Karpas-422 (cell line): ENCODE measurements around the gene IQGAP3. TPM values are rescaled to one million over a fixed set of nuclear protein-coding genes. Genes with fewer than 3 reads are reported as not detected.

Source experiments
- DNase-seq: peaks from one replicate; pipeline ENCODE4 v3.0.0-alpha.2; 2015
- H2AFZ ChIP-seq: fragments of 200-600 bp; sonication (generic); 2 replicates; pipeline ENCODE4 v1.6.1; 2014; ENCODE audit warnings: antibody characterized with exemption, low read length, mixed read lengths
- H3K27ac ChIP-seq: fragments of 200-600 bp; sonication (generic); 2 replicates; pipeline ENCODE4 v1.5.1; 2014; ENCODE audit warnings: mild to moderate bottlenecking, low read length, moderate library complexity
- H3K27me3 ChIP-seq: fragments of 200-600 bp; sonication (generic); 2 replicates; pipeline ENCODE4 v1.6.1; 2014; ENCODE audit warnings: low read length, mixed read lengths
- H3K36me3 ChIP-seq: fragments of 200-600 bp; sonication (generic); 2 replicates; pipeline ENCODE4 v1.6.1; 2014; ENCODE audit warnings: low read length, mixed read lengths; ENCODE audit not compliant: insufficient read depth
- H3K4me1 ChIP-seq: fragments of 200-600 bp; sonication (generic); 2 replicates; pipeline ENCODE4 v1.6.1; 2014; ENCODE audit warnings: mild to moderate bottlenecking, low read length, mixed read lengths
- H3K4me2 ChIP-seq: fragments of 200-600 bp; sonication (generic); 2 replicates; pipeline ENCODE4 v1.6.1; 2014; ENCODE audit warnings: low read length, low read depth, mild to moderate bottlenecking; ENCODE audit not compliant: poor library complexity, severe bottlenecking
- H3K4me3 ChIP-seq: fragments of 200-600 bp; sonication (generic); 2 replicates; pipeline ENCODE4 v1.5.1; 2014; ENCODE audit warnings: mild to moderate bottlenecking, antibody characterized with exemption, low read length, mixed read lengths
- H3K79me2 ChIP-seq: fragments of 200-600 bp; sonication (generic); 2 replicates; pipeline ENCODE4 v1.6.1; 2014; ENCODE audit warnings: mild to moderate bottlenecking, low read length, mixed read lengths
- H3K9ac ChIP-seq: fragments of 200-600 bp; sonication (generic); 2 replicates; pipeline ENCODE4 v1.6.0; 2014; ENCODE audit warnings: low read length
- H3K9me2 ChIP-seq: fragments of 200-600 bp; sonication (generic), shearing (Covaris generic); replicated peaks from 2 replicates; pipeline ENCODE4 v1.6.0; 2014; ENCODE audit warnings: mild to moderate bottlenecking, low read length, moderate library complexity; ENCODE audit not compliant: insufficient read depth
- H3K9me3 ChIP-seq: fragments of 300-700, 200-600 bp; sonication (generic); 2 replicates; pipeline ENCODE4 v1.6.1; 2014; ENCODE audit warnings: low read length, mixed read lengths
- H4K20me1 ChIP-seq: fragments of 200-600 bp; sonication (generic); 2 replicates; pipeline ENCODE4 v1.6.1; 2014; ENCODE audit warnings: mild to moderate bottlenecking, antibody characterized with exemption, low read length, low read depth; ENCODE audit not compliant: insufficient read depth
- total RNA-seq: library from RNA; depleted of rRNA; stranded (reverse); fragments of >200 nt; shearing (Covaris generic); gene quantifications from 2 replicates; pipeline ENCODE4 v1.2.3, GENCODE V29; 2014; ENCODE audit warnings: low replicate concordance

IQGAP3 gene
- total RNA-seq, 1 experiment from 2014 or later = 0.75 TPM

DNA sequence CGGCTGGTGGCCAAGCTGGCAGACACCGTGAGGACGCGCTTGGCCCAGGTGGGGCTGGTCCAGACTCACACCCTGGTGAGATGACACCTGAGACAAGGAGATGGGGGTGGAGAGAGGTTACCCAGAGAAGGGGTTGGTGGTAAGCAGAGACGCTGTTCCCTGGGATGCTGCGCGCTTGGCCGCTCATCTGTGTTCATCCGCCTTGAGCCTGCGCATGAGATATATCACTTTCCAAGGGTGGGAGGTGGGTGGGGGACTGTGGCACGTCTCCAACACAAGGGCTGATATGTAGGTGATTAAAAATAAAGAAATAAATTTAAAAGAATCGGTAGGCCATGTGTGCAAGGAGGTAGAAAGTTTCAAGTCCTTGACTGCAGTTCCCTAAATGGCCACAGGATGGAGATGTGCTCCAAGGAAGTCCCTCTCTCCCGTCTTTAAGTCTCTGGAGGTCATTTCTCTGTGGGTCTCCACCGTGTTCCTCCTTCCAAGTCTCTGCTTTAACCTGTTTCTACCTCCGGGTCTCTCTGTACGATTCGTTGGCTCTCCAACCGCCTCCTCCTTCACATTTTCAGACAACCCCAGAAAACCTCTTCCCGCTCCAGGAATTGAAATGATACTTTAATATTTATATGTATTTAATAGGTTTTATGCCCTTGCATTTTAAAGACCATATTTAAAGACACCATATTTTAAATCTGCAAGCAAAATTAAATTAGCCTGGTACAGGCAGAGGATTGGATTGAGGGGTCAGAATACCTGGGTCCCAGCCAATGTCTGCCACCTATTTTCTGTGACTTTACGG is 11.7 kb upstream of the IQGAP3 start:
- no peak overlapping the region for H3K27ac ChIP-seq
- H3K4me2 ChIP-seq = peak overlapping the region; percentile 48
- H3K79me2 ChIP-seq = no peaks in the 10 kb centered on the region
- no peaks in the 10 kb centered on the region for H3K9me2 ChIP-seq
- no peak overlapping the region for H3K4me3 ChIP-seq
- no peaks in the 10 kb centered on the region for H3K9me3 ChIP-seq
- H3K27me3 ChIP-seq = no peaks in the 10 kb centered on the region
- DNase-seq = peak; percentile 96
- 0 out of 2 replicates have a peak overlapping the region, but pooled peaks have one; percentile 17 for H2AFZ ChIP-seq
- H3K4me1 ChIP-seq = peaks cover 33% of the 10 kb centered on the region
- H3K9ac ChIP-seq = no peak overlapping the region
- H4K20me1 ChIP-seq = no peaks in the 10 kb centered on the region
- H3K36me3 ChIP-seq = no peaks in the 10 kb centered on the region

DNA sequence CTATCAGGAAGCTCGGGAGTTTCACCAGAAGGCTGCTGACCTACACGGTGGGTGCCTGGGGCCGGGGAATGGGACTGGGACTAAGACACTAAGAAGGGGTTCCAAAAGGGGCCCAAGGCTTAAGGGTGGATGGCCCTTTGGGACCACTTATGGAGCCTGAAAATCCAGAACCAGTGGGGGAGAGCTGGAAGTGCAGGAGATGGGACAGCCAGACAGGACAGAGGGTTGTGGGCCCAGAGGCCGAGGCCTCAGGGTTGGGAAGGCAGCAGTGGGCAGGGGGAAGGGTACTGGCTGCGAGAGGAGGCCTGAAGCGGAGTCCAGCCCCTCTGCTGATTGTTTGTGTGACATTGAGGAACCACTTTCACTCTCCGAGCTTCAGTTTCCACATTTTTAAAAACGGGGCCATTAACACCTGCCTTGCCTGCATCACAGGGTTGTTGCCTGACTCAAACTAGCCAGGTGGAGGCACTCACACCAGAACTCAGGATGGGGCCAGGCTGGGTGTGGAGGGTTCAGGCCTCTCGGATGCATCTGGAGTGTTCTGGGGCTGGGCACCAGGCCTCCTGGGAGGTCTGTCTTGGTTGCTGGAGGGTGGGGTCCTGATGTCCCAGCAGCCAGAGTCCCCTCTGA is 10.1 kb upstream of the IQGAP3 start:
- Histone ChIP-seq H3K36me3 (no peaks in the 10 kb centered on the region), H3K27me3 (no peaks in the 10 kb centered on the region), H3K27ac (peak overlapping the region; percentile 40), H3K79me2 (no peaks in the 10 kb centered on the region), H4K20me1 (no peaks in the 10 kb centered on the region), H3K9ac (peak overlapping the region; percentile 59), H3K4me1 (peaks cover 33% of the 10 kb centered on the region), H3K4me2 (peak overlapping the region; percentile 48), H2AFZ (peak overlapping the region; percentile 62; the same call in 1 of the 2 replicates), H3K4me3 (peak overlapping the region; percentile 48), H3K9me3 (no peaks in the 10 kb centered on the region), H3K9me2 (no peaks in the 10 kb centered on the region)
- peak; percentile 72 for DNase-seq

DNA sequence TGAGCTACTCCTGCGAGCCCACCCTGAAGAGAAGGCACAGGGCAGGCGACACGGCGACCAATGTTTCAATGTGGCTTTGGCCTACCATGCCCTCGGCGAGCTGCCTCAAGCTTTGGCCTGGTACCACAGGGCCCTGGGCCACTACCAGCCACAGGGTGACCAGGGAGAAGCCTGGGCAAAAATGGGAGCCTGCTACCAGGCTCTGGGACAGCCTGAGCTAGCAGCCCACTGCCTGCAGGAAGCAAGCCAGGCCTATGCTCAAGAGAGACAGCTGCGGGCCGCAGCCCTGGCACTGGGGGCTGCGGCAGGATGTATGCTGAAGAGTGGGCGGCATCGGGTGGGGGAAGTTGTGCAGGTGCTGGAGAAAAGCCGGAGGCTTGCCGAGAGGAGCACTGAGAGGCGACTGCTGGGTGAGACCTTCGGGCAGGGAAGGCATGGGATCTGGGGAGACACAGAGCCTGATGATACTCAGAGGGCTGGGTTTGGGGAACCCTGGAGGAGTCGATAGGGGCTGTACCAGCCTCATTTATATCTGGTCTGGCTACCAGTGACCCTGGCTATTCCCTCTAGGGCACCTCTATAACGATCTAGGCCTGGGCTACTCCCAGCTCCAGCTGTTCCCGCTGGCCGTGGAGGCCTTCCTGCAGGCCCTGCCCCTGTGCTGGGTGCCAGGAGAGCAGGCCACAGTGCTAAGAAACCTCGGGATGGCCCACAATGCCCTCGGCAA is 9.5 kb upstream of the IQGAP3 start:
- H3K9me3 ChIP-seq = no peaks in the 10 kb centered on the region
- no peaks in the 10 kb centered on the region for H3K9me2 ChIP-seq
- H3K4me2 ChIP-seq = peak overlapping the region; percentile 48
- no peaks in the 10 kb centered on the region for H3K36me3 ChIP-seq
- peak overlapping the region; percentile 62; the same call in 1 of the 2 replicates for H2AFZ ChIP-seq
- H3K27me3 ChIP-seq = no peaks in the 10 kb centered on the region
- peak overlapping the region; percentile 59 for H3K9ac ChIP-seq
- H4K20me1 ChIP-seq = no peaks in the 10 kb centered on the region
- H3K27ac ChIP-seq = peak overlapping the region; percentile 23; the same call in 1 of the 2 replicates
- no peaks in the 10 kb centered on the region for H3K79me2 ChIP-seq
- DNase-seq = peak; percentile 57
- H3K4me3 ChIP-seq = peak overlapping the region; percentile 48
- peaks cover 33% of the 10 kb centered on the region for H3K4me1 ChIP-seq

DNA sequence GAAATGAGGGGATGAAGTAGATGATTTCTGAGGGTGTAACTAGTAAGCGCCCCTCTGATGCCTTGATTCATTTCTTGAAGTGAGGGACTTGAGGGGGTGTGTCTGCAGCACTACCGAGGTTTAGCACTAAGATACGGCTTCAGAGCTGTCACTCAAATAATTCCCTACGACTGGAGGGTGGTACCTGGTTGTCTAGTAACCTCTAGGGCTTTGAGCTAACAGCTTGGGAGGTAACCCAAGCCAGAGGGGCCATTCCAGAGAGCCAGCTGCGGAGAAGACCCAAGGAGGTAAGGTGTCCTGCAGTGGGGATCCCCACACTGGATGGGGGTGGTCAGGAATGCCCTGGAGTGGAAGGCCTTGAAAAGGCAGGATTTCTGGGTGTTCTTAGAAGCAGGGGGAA is 7.1 kb upstream of the IQGAP3 start, which contains the start of gene TTC24:
Gene TTC24 (plus strand): TSS at position 252 of the 400 bp plus-strand sequence. CDS start 1,642 bp downstream, outside the sequence.
- Histone ChIP-seq H3K27ac (no peak within 1 kb of the TSS), H3K27me3 (no peaks in the 10 kb centered on the region), H3K9me3 (no peaks in the 10 kb centered on the region), H3K9me2 (no peaks in the 10 kb centered on the region), H3K4me1 (peaks cover 30% of the 10 kb centered on the region), H4K20me1 (no peaks in the 10 kb centered on the region), H2AFZ (no peak within 1 kb of the TSS), H3K4me2 (no peak within 1 kb of the TSS), H3K36me3 (no peaks in the 10 kb centered on the region), H3K79me2 (no peaks in the 10 kb centered on the region), H3K9ac (no peak within 1 kb of the TSS), H3K4me3 (no peak within 1 kb of the TSS)
- DNase-seq = no peak

DNA sequence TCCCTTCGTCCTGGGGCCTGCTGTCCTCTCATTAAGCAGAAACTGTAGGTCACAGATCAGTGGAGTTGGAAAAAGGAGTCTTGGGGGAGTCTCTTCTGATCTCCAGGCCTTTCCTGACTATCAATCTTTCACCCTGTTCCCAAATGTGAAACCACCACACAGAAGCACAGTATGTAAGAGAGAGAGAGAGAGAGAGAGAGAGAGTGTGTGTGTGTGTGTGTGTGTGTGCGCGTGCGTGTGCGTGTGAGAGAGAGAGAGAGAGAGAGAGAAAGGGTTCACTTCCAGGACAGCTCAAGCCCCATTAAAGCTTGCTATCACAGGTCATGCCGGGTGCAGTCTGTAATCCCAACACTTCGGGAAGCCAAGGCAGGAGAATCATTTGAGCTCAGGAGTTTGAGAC is 5.7 kb upstream of the IQGAP3 start:
- Histone ChIP-seq H3K4me2 (no peak overlapping the region), H3K79me2 (no peaks in the 10 kb centered on the region), H3K36me3 (no peaks in the 10 kb centered on the region), H3K27ac (no peak overlapping the region), H3K4me1 (peaks cover 16% of the 10 kb centered on the region), H2AFZ (no peak overlapping the region), H3K9ac (no peak overlapping the region), H3K9me3 (no peaks in the 10 kb centered on the region), H3K9me2 (no peaks in the 10 kb centered on the region), H4K20me1 (no peaks in the 10 kb centered on the region), H3K4me3 (no peak overlapping the region), H3K27me3 (no peaks in the 10 kb centered on the region)
- no peak for DNase-seq

DNA sequence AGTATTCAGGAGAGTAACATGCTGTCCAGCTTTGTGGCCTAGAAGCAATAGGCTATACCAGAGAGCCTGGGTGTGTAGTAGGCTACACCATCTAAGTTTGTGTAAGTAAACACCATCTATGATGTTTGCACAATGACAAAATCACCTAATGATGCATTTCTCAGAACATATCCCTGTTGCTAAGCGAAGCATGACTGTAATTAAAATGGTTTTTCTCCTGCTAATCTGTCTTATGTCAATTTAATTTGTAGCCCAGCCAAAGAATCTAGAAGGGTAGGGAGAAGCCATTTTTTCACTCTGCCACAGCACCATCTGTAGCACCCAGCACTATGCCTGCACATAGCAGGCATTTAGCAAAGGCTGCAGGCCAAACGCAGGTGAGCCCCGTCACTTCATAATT is 5.2 kb upstream of the IQGAP3 start:
- peaks cover 11% of the 10 kb centered on the region for H3K4me1 ChIP-seq
- H3K4me2 ChIP-seq = no peak overlapping the region
- H3K79me2 ChIP-seq = no peaks in the 10 kb centered on the region
- no peak overlapping the region for H3K4me3 ChIP-seq
- no peak overlapping the region for H3K27ac ChIP-seq
- DNase-seq = no peak
- no peaks in the 10 kb centered on the region for H3K9me2 ChIP-seq
- no peaks in the 10 kb centered on the region for H4K20me1 ChIP-seq
- no peak overlapping the region for H3K9ac ChIP-seq
- no peaks in the 10 kb centered on the region for H3K27me3 ChIP-seq
- no peaks in the 10 kb centered on the region for H3K36me3 ChIP-seq
- no peak overlapping the region for H2AFZ ChIP-seq
- H3K9me3 ChIP-seq = no peaks in the 10 kb centered on the region

DNA sequence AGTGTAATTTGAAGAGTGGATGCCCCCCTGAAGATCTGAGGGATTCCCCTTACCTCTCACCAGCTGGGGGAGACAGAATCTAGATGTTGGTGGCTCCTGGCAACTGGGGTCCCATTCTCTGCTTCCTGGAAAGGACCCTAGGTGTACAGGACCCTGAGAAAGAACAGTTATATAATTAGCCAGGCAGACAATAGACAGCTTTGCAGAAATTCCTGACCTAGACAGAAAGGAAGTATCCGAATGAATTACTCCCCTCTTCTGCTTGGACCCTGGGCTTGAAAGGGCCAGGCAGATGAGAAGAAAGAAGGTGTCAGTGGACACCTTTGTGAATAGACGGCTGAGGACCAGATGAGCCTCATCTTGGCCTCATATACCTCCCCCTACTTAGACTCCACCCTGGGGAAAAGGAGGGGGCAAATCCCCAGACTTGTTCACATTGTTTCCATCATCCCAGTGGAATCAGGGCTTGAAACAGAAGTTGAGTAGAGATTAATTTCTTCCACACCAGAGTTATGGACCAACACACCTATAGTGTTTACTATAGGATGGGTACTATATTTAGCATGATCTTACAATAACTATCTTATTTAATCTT is 1.8 kb upstream of the IQGAP3 start:
- Histone ChIP-seq H4K20me1 (no peaks in the 10 kb centered on the region), H3K79me2 (no peaks in the 10 kb centered on the region), H2AFZ (no peak overlapping the region), H3K4me2 (no peak overlapping the region), H3K27me3 (no peaks in the 10 kb centered on the region), H3K9ac (no peak overlapping the region), H3K4me1 (peaks cover 6% of the 10 kb centered on the region), H3K27ac (no peak overlapping the region), H3K9me2 (no peaks in the 10 kb centered on the region), H3K36me3 (no peaks in the 10 kb centered on the region), H3K9me3 (no peaks in the 10 kb centered on the region), H3K4me3 (no peak overlapping the region)
- DNase-seq = no peak
